SK-N-SH (cell line): Measurements from ENCODE around the gene EXOG. TPM values are rescaled to one million over a fixed set of nuclear protein-coding genes. Genes with fewer than 3 reads are reported as not detected.

Experiments used
- CTCF ChIA-PET: fragments of 300-600, 350-600 bp; formaldehyde crosslinking; extraction: SDS; loops from one replicate; lab custom pipeline; 2021; lab: Yijun Ruan, JAX
- POLR2A ChIA-PET: fragments of 350-600 bp; sonication (Branson Sonifier 250); formaldehyde crosslinking; extraction: SDS; loops from one replicate; lab custom pipeline; 2020; ENCODE audit warnings: antibody characterized with exemption, inconsistent platforms; lab: Yijun Ruan, JAX
- DNase-seq: peaks from one replicate; pipeline ENCODE4 v3.0.0; 2012
- H2AFZ ChIP-seq: fragments of 200-600 bp; sonication (generic); 2 replicates; pipeline ENCODE4 v1.8.1; 2016; ENCODE audit warnings: antibody characterized with exemption, mild to moderate bottlenecking, low read depth
- H3F3A ChIP-seq: fragments of 200-600 bp; sonication (generic); replicated peaks from 2 replicates; pipeline ENCODE3; 2016; ENCODE audit warnings: antibody characterized with exemption, mild to moderate bottlenecking; ENCODE audit not compliant: insufficient read depth
- H3K27ac ChIP-seq, 2 experiments: fragments of 200-500 bp in 1 of 2; fragments of 200-600 bp in 1 of 2; sonication (Bioruptor generic) in 1 of 2; sonication (generic), shearing (Covaris generic) in 1 of 2; 2 replicates each; pipeline versions ENCODE4 v1.5.1 to v1.6.1; 2014 to 2016; ENCODE audit warnings: low read depth in 2 of 2, inconsistent platforms in 1 of 2, low read length in 1 of 2, mild to moderate bottlenecking in 1 of 2, mixed read lengths in 1 of 2
- H3K27me3 ChIP-seq: fragments of 200-600 bp; sonication (generic), shearing (Covaris generic); 2 replicates; pipeline ENCODE4 v1.6.1; 2016; ENCODE audit warnings: mixed run types; ENCODE audit not compliant: insufficient read depth
- H3K36me3 ChIP-seq, 2 experiments: fragments of 200-500 bp in 1 of 2; fragments of 200-600 bp in 1 of 2; sonication (Bioruptor generic) in 1 of 2; sonication (generic) in 1 of 2; replicated peaks in 1 of 2; 2 replicates each; pipeline versions ENCODE3 to v1.5.1; 2014 to 2016; ENCODE audit warnings: low read length in 1 of 2, mild to moderate bottlenecking in 1 of 2; ENCODE audit not compliant: insufficient read depth in 2 of 2, control insufficient read depth in 1 of 2
- H3K4me1 ChIP-seq, 2 experiments: fragments of 200-500 bp in 1 of 2; fragments of 200-600 bp in 1 of 2; sonication (Bioruptor generic) in 1 of 2; sonication (generic), shearing (Covaris generic) in 1 of 2; 2 replicates each; pipeline versions ENCODE4 v1.5.1 to v1.6.1; 2014 to 2016; ENCODE audit warnings: low read depth in 1 of 2, low read length in 1 of 2, mixed run types in 1 of 2; ENCODE audit not compliant: insufficient read depth in 2 of 2, control insufficient read depth in 1 of 2
- H3K4me2 ChIP-seq: fragments of 200-600 bp; sonication (generic), shearing (Covaris generic); 2 replicates; pipeline ENCODE4 v1.6.1; 2017; ENCODE audit warnings: mixed run types
- H3K4me3 ChIP-seq, 2 experiments: fragments of 200-500 bp in 1 of 2; fragments of 200-600 bp in 1 of 2; sonication (Bioruptor generic) in 1 of 2; sonication (generic), shearing (Covaris generic) in 1 of 2; 2 replicates each; pipeline versions ENCODE4 v1.5.1 to v1.8.1; 2014 to 2016; ENCODE audit warnings: low read depth in 2 of 2, inconsistent platforms in 1 of 2, low read length in 1 of 2, mild to moderate bottlenecking in 1 of 2, mixed read lengths in 1 of 2, moderate library complexity in 1 of 2
- H3K79me2 ChIP-seq: fragments of 200-600 bp; sonication (generic); 2 replicates; pipeline ENCODE4 v1.8.1; 2017; ENCODE audit warnings: mild to moderate bottlenecking; ENCODE audit not compliant: insufficient read depth
- H3K9ac ChIP-seq: fragments of 200-600 bp; sonication (generic); 2 replicates; pipeline ENCODE4 v1.6.1; 2017; ENCODE audit warnings: mixed run types
- H3K9me2 ChIP-seq: fragments of 200-600 bp; sonication (generic); 2 replicates; pipeline ENCODE4 v1.6.1; 2017; ENCODE audit warnings: mixed run types
- H3K9me3 ChIP-seq: fragments of 200-600 bp; sonication (generic); 2 replicates; pipeline ENCODE4 v1.6.1; 2017; ENCODE audit warnings: mixed run types, mild to moderate bottlenecking, moderate library complexity
- H4K20me1 ChIP-seq: fragments of 200-600 bp; sonication (generic); 2 replicates; pipeline ENCODE4 v1.6.1; 2017; ENCODE audit warnings: mild to moderate bottlenecking, mixed run types; ENCODE audit not compliant: insufficient read depth
- CTCF ChIP-seq: fragments of 200-600 bp; sonication (generic); IDR thresholded peaks from 2 replicates; pipeline ENCODE4 v1.6.1; 2017; ENCODE audit warnings: antibody characterized with exemption, mild to moderate bottlenecking, moderate library complexity
- EZH2phosphoT487 ChIP-seq: fragments of 200-600 bp; sonication (generic); IDR thresholded peaks from 2 replicates; pipeline ENCODE4 v1.6.1; 2017; ENCODE audit warnings: low read depth, mixed run types, mild to moderate bottlenecking, antibody characterized with exemption, moderate library complexity, borderline replicate concordance
- MXI1 ChIP-seq: IDR thresholded peaks from 2 replicates; pipeline ENCODE4 v1.6.1; 2012; ENCODE audit warnings: mild to moderate bottlenecking, low read depth, low read length, improper control_type of control experiment
- RAD21 ChIP-seq: IDR thresholded peaks from 2 replicates; pipeline ENCODE4 v1.6.1; 2012; ENCODE audit warnings: mild to moderate bottlenecking, low read length
- RXRA ChIP-seq: IDR thresholded peaks from 2 replicates; pipeline ENCODE4 v1.4.0; 2012; ENCODE audit warnings: low read depth, mild to moderate bottlenecking, borderline replicate concordance
- SIN3A ChIP-seq: IDR thresholded peaks from 2 replicates; pipeline ENCODE4 v1.6.1; 2012; ENCODE audit warnings: low read depth, mild to moderate bottlenecking, low read length, moderate library complexity, borderline replicate concordance
- TAF1 ChIP-seq: IDR thresholded peaks from 2 replicates; pipeline ENCODE4 v1.6.1; 2012; ENCODE audit warnings: low read depth, mild to moderate bottlenecking, low read length, moderate library complexity, borderline replicate concordance
- TCF12 ChIP-seq: IDR thresholded peaks from 2 replicates; pipeline ENCODE4 v1.4.0; 2012
- TEAD4 ChIP-seq: IDR thresholded peaks from 2 replicates; pipeline ENCODE4 v1.4.0; 2012; ENCODE audit warnings: mild to moderate bottlenecking, borderline replicate concordance; ENCODE audit not compliant: insufficient read depth
- WGBS: methylation state at CpG from one replicate; pipeline ENCODE4 v1.1.6; 2017; ENCODE audit warnings: low lambda C conversion rate; 5-methylcytosine and 5-hydroxymethylcytosine counted together
- polyA plus RNA-seq, 3 experiments: library from polyadenylated mRNA; depleted of rRNA; stranded (reverse); fragments of >200 nt; gene quantifications; 2 replicates each; pipeline ENCODE4 v1.2.3, GENCODE V29; 2012
- TF ChIP-seq, protein P1 (sequence below): IDR thresholded peaks from 2 replicates; pipeline ENCODE4 v1.4.0; 2012; ENCODE audit warnings: low read depth, borderline replicate concordance
- TF ChIP-seq, protein P2 (sequence below): IDR thresholded peaks from 2 replicates; pipeline ENCODE4 v1.6.1; 2012; ENCODE audit warnings: mild to moderate bottlenecking, low read depth, low read length, moderate library complexity

Gene EXOG
- polyA plus RNA-seq, 1 of the 3 experiments (the other 2 are of a cell fraction), result 6.2 TPM

- Histone ChIP-seq H4K20me1 (no peaks in the 10 kb centered on the region), H3K4me1 (peaks cover 0 to 9% of the 10 kb centered on the region in 2 experiments; a peak in 1 of 4 replicates), H3K4me3 (no peak overlapping the region), H3K27me3 (no peaks in the 10 kb centered on the region), H3F3A (no peaks in the 10 kb centered on the region), H3K36me3 (no peaks in the 10 kb centered on the region), H3K4me2 (no peak overlapping the region), H3K9ac (no peak overlapping the region), H3K27ac (no peak overlapping the region), H3K9me3 (no peaks in the 10 kb centered on the region), H3K9me2 (no peaks in the 10 kb centered on the region), H2AFZ (no peak overlapping the region), H3K79me2 (no peaks in the 10 kb centered on the region)
- TF ChIP-seq RXRA (no peak), RAD21 (no peak), TCF12 (no peak), TEAD4 (no peak), CTCF (no peak), MXI1 (no peak), EZH2phosphoT487 (no peak), SIN3A (no peak), TAF1 (no peak)
- TF ChIP-seq, protein P1, sequence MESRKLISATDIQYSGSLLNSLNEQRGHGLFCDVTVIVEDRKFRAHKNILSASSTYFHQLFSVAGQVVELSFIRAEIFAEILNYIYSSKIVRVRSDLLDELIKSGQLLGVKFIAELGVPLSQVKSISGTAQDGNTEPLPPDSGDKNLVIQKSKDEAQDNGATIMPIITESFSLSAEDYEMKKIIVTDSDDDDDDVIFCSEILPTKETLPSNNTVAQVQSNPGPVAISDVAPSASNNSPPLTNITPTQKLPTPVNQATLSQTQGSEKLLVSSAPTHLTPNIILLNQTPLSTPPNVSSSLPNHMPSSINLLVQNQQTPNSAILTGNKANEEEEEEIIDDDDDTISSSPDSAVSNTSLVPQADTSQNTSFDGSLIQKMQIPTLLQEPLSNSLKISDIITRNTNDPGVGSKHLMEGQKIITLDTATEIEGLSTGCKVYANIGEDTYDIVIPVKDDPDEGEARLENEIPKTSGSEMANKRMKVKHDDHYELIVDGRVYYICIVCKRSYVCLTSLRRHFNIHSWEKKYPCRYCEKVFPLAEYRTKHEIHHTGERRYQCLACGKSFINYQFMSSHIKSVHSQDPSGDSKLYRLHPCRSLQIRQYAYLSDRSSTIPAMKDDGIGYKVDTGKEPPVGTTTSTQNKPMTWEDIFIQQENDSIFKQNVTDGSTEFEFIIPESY, result no peak
- TF ChIP-seq, protein P2, sequence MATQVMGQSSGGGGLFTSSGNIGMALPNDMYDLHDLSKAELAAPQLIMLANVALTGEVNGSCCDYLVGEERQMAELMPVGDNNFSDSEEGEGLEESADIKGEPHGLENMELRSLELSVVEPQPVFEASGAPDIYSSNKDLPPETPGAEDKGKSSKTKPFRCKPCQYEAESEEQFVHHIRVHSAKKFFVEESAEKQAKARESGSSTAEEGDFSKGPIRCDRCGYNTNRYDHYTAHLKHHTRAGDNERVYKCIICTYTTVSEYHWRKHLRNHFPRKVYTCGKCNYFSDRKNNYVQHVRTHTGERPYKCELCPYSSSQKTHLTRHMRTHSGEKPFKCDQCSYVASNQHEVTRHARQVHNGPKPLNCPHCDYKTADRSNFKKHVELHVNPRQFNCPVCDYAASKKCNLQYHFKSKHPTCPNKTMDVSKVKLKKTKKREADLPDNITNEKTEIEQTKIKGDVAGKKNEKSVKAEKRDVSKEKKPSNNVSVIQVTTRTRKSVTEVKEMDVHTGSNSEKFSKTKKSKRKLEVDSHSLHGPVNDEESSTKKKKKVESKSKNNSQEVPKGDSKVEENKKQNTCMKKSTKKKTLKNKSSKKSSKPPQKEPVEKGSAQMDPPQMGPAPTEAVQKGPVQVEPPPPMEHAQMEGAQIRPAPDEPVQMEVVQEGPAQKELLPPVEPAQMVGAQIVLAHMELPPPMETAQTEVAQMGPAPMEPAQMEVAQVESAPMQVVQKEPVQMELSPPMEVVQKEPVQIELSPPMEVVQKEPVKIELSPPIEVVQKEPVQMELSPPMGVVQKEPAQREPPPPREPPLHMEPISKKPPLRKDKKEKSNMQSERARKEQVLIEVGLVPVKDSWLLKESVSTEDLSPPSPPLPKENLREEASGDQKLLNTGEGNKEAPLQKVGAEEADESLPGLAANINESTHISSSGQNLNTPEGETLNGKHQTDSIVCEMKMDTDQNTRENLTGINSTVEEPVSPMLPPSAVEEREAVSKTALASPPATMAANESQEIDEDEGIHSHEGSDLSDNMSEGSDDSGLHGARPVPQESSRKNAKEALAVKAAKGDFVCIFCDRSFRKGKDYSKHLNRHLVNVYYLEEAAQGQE, result no peak
- no peak for DNase-seq
- ChIA-PET CTCF (interaction anchor here (1.1 to 1.4 kb wide), 4 partner anchors 13 to 121 kb away, joined by 3 to 7 read pairs (median 6); no protein-coding TSS in a partner anchor), POLR2A (no interaction called here)
- 95% methylated on average over 2 of the region's 2 CpGs for WGBS
These were observed 38.0 kb downstream of the EXOG start for GRCh38 chr3:38534180-38534579.
